HepG2 (cell line): Measurements from ENCODE around the gene SPTBN2. TPM values are rescaled to one million over a fixed set of nuclear protein-coding genes. Genes with fewer than 3 reads are reported as not detected.
A peak's percentile ranks its signal among the peaks of the same experiment; 100 is the strongest.

Source experiments
- BRD4 ChIP-seq: sonication (generic); formaldehyde crosslinking; IDR thresholded peaks from 2 replicates; pipeline ENCODE4 v1.4.0; 2020; ENCODE audit warnings: missing genetic modification reagents
- ETV6 ChIP-seq: sonication (generic); formaldehyde crosslinking; conservative IDR thresholded peaks from 2 replicates; pipeline ENCODE4 v1.4.0; 2020; ENCODE audit warnings: missing genetic modification reagents
- GLI4 ChIP-seq: sonication (generic); formaldehyde crosslinking; IDR thresholded peaks from 2 replicates; pipeline ENCODE4 v1.5.1; 2020; ENCODE audit warnings: missing genetic modification reagents, mild to moderate bottlenecking, moderate library complexity, borderline replicate concordance
- HOXD1 ChIP-seq: sonication (generic); formaldehyde crosslinking; IDR thresholded peaks from 2 replicates; pipeline ENCODE4 v1.5.0; 2020; ENCODE audit warnings: missing genetic modification reagents
- KLF16 ChIP-seq, 2 experiments: sonication (generic) in 1 of 2; formaldehyde crosslinking in 1 of 2; IDR thresholded peaks; 2 replicates each; pipeline versions ENCODE4 v1.6.1 to v1.8.0; 2016 to 2023; ENCODE audit warnings: missing genetic modification reagents in 2 of 2, missing compliant biosample characterization in 1 of 2
- MATR3 ChIP-seq: sonication (generic); formaldehyde crosslinking; IDR thresholded peaks from 2 replicates; pipeline ENCODE4 v1.4.0; 2020; ENCODE audit warnings: missing genetic modification reagents
- NR2F2 ChIP-seq: IDR thresholded peaks from 2 replicates; pipeline ENCODE4 v1.6.1; 2012; ENCODE audit warnings: low read depth, inconsistent platforms, borderline replicate concordance
- NRL ChIP-seq: sonication (generic); formaldehyde crosslinking; IDR thresholded peaks from 2 replicates; pipeline ENCODE4 v1.5.0; 2020; ENCODE audit warnings: missing genetic modification reagents, mild to moderate bottlenecking, moderate library complexity, borderline replicate concordance
- PHF8 ChIP-seq: sonication (generic); formaldehyde crosslinking; IDR thresholded peaks from 2 replicates; pipeline ENCODE4 v1.5.0; 2020; ENCODE audit warnings: missing genetic modification reagents
- TBL1XR1 ChIP-seq: fragments of 150-350 bp; IDR thresholded peaks from 2 replicates; pipeline ENCODE4 v1.6.1; 2014; ENCODE audit warnings: borderline replicate concordance, low read length; ENCODE audit not compliant: partially characterized antibody
- TCF7L2 ChIP-seq: IDR thresholded peaks from 2 replicates; pipeline ENCODE4 v1.6.1; 2011; ENCODE audit warnings: mild to moderate bottlenecking, low read depth, low read length, moderate library complexity
- ZFAT ChIP-seq: sonication (generic); formaldehyde crosslinking; conservative IDR thresholded peaks from 2 replicates; pipeline ENCODE4 v1.8.1; 2023; ENCODE audit warnings: missing genetic modification reagents, inconsistent platforms
- ZNF407 ChIP-seq: sonication (generic); formaldehyde crosslinking; IDR thresholded peaks from one replicate; pipeline ENCODE4 v1.5.1; 2020; ENCODE audit warnings: mild to moderate bottlenecking, missing genetic modification reagents; ENCODE audit errors: not compliant biosample characterization
- ZNF546 ChIP-seq: sonication (generic); formaldehyde crosslinking; conservative IDR thresholded peaks from 2 replicates; pipeline ENCODE4 v1.8.1; 2023; ENCODE audit warnings: mild to moderate bottlenecking, missing genetic modification reagents
- ZNF609 ChIP-seq: sonication (generic); formaldehyde crosslinking; IDR thresholded peaks from 2 replicates; pipeline ENCODE4 v1.4.0; 2020; ENCODE audit warnings: mild to moderate bottlenecking, missing genetic modification reagents, borderline replicate concordance
- ZNF652 ChIP-seq: IDR thresholded peaks from 2 replicates; pipeline ENCODE4 v1.6.1; 2016; ENCODE audit warnings: low read depth, borderline replicate concordance
- ZNF816 ChIP-seq: sonication (generic); formaldehyde crosslinking; IDR thresholded peaks from 2 replicates; pipeline ENCODE4 v1.8.0; 2022; ENCODE audit warnings: missing genetic modification reagents, mild to moderate bottlenecking, borderline replicate concordance
- polyA plus RNA-seq, 8 experiments: library from polyadenylated mRNA; depleted of rRNA in 3 of 8; stranded (reverse) in 7 of 8; unstranded in 1 of 8; fragments of >200 nt; fragmentation: Illumina TruSeq in 4 of 8; extraction: Trizol in 4 of 8; gene quantifications; 2 replicates each; pipeline versions ENCODE4 v1.2.1 to v1.2.3, GENCODE V29; 2011 to 2016; ENCODE audit warnings: low read depth in 4 of 8, missing spikeins in 1 of 8, mixed read lengths in 1 of 8; ENCODE audit not compliant: insufficient read depth in 1 of 8
- total RNA-seq, 5 experiments: library from RNA; depleted of rRNA; stranded (reverse); fragments of >200 nt; fragmentation: Illumina TruSeq; extraction: Trizol; gene quantifications; 2 replicates each; pipeline ENCODE4 v1.2.3, GENCODE V29; 2016; ENCODE audit warnings: low read depth in 1 of 5

The SPTBN2 gene
- total and polyA plus RNA-seq, 2 of the 13 experiments (the other 11 are each of a cell fraction or from before 2014, with no cell fraction given) = 0.65 to 4.0 TPM

- no peak for TF ChIP-seq ZNF407 (CRISPR knock-in tag)
- TF ChIP-seq TCF7L2 = no peak
- TF ChIP-seq GLI4 (CRISPR knock-in tag) = no peak
- no peak for TF ChIP-seq KLF16 (CRISPR knock-in tag; IDR thresholded peaks at IDR 0.05)
- no peak for TF ChIP-seq ZFAT (CRISPR knock-in tag)
- no peak for TF ChIP-seq ZNF546 (CRISPR knock-in tag)
- no peak for TF ChIP-seq TBL1XR1
- peak; percentile 35; the same call in 1 of the 2 replicates for TF ChIP-seq PHF8 (CRISPR knock-in tag)
- TF ChIP-seq MATR3 (CRISPR knock-in tag) = no peak
- no peak for TF ChIP-seq ZNF652 (CRISPR knock-in tag)
- TF ChIP-seq NR2F2 = no peak
- no peak for TF ChIP-seq ZNF816 (CRISPR knock-in tag)
- no peak for TF ChIP-seq HOXD1 (CRISPR knock-in tag)
- TF ChIP-seq ZNF609 (CRISPR knock-in tag) = no peak
- peak; percentile 60; the same call in 1 of the 2 replicates for TF ChIP-seq NRL (CRISPR knock-in tag)
- TF ChIP-seq BRD4 (CRISPR knock-in tag) = no peak
- no peak for TF ChIP-seq ETV6
Measured at GRCh38 chr11:66727282-66728037, 1.6 kb downstream of the SPTBN2 start (continued).
